Liver (tissue), 3 donors: ENCODE data around the gene CCL22.

Source experiments
- EGR1 ChIP-seq, 2 donors: IDR thresholded peaks; 2 replicates each; pipeline ENCODE4 v1.6.1; 2016 to 2018; ENCODE audit warnings: antibody characterized with exemption in 2 of 2, low read depth in 2 of 2
- FOXA1 ChIP-seq: IDR thresholded peaks from 2 replicates; pipeline ENCODE4 v1.6.1; 2016; ENCODE audit warnings: antibody characterized with exemption
- GABPA ChIP-seq, 2 donors: IDR thresholded peaks in 1 of 2; conservative IDR thresholded peaks in 1 of 2; 2 replicates each; pipeline ENCODE4 v1.6.1; 2016; ENCODE audit warnings: antibody characterized with exemption in 2 of 2, mild to moderate bottlenecking in 1 of 2, moderate library complexity in 1 of 2
- HNF4G ChIP-seq: IDR thresholded peaks from 2 replicates; pipeline ENCODE4 v1.6.1; 2016; ENCODE audit warnings: antibody characterized with exemption
- JUND ChIP-seq, 2 donors: IDR thresholded peaks; 2 replicates each; pipeline ENCODE4 v1.6.1; 2016; ENCODE audit warnings: antibody characterized with exemption in 2 of 2
- RAD21 ChIP-seq, 2 donors: IDR thresholded peaks; 2 replicates each; pipeline ENCODE4 v1.6.1; 2016; ENCODE audit warnings: antibody characterized with exemption in 2 of 2, mild to moderate bottlenecking in 2 of 2
- RXRA ChIP-seq, 2 donors: IDR thresholded peaks; 2 replicates each; pipeline ENCODE4 v1.6.1; 2017 to 2018; ENCODE audit warnings: antibody characterized with exemption in 2 of 2, mild to moderate bottlenecking in 1 of 2
- TAF1 ChIP-seq: conservative IDR thresholded peaks from 2 replicates; pipeline ENCODE4 v1.6.1; 2016; ENCODE audit warnings: antibody characterized with exemption, mild to moderate bottlenecking
- YY1 ChIP-seq: IDR thresholded peaks from 2 replicates; pipeline ENCODE4 v1.6.1; 2016; ENCODE audit warnings: antibody characterized with exemption, mild to moderate bottlenecking
- TF ChIP-seq, protein P1 (sequence below): IDR thresholded peaks from 2 replicates; pipeline ENCODE4 v1.6.1; 2016; ENCODE audit warnings: antibody characterized with exemption
- TF ChIP-seq, protein P2 (sequence below): fragments of 150-350 bp; IDR thresholded peaks from 2 replicates; pipeline ENCODE4 v1.5.1; 2017; ENCODE audit warnings: improper control_type of control experiment, low read depth, low read length; ENCODE audit not compliant: missing input control
- TF ChIP-seq, protein P3 (sequence below): IDR thresholded peaks from 2 replicates; pipeline ENCODE4 v1.6.1; 2016; ENCODE audit warnings: antibody characterized with exemption
- donor health status: healthy.
- donor health status: healthy.

DNA sequence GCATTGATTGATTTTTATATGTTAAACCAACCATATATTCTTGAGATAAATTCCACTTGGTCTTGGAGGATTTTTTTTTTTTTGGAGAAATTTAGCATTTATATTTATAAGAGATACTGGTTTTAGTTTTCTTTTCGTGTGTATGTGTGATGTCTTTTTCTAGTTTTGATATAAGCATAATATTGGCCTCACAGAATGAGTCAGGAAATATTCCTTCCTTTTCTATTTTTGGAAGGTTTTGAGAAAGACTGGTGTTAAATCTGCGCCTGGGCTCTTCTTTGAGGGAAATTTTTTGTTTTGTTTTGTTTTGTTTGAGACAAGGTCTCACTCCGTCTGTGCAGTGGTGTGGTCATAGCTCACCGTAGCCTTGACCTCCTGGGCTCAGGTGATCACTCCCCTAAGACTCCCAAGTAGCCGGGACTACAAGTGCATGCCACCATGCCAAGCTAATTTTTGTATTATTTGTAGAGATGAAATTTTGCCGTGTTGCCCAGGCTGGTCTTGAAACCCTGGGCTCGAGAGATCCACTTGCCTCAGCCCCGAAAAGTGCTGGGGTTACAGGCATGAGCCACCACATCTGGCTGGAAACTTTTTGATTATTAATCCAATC is 28.8 kb upstream of the CCL22 start:
- TF ChIP-seq, protein P1, sequence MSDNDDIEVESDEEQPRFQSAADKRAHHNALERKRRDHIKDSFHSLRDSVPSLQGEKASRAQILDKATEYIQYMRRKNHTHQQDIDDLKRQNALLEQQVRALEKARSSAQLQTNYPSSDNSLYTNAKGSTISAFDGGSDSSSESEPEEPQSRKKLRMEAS: no peak
- TF ChIP-seq, protein P2, sequence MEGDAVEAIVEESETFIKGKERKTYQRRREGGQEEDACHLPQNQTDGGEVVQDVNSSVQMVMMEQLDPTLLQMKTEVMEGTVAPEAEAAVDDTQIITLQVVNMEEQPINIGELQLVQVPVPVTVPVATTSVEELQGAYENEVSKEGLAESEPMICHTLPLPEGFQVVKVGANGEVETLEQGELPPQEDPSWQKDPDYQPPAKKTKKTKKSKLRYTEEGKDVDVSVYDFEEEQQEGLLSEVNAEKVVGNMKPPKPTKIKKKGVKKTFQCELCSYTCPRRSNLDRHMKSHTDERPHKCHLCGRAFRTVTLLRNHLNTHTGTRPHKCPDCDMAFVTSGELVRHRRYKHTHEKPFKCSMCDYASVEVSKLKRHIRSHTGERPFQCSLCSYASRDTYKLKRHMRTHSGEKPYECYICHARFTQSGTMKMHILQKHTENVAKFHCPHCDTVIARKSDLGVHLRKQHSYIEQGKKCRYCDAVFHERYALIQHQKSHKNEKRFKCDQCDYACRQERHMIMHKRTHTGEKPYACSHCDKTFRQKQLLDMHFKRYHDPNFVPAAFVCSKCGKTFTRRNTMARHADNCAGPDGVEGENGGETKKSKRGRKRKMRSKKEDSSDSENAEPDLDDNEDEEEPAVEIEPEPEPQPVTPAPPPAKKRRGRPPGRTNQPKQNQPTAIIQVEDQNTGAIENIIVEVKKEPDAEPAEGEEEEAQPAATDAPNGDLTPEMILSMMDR: no peak
- TF ChIP-seq EGR1 (IDR thresholded peaks at IDR 0.05; ENCODE audit: low read depth in 2 of 2): no peak
- no peak for TF ChIP-seq TAF1
- TF ChIP-seq GABPA (IDR thresholded peaks at IDR 0.05 in 1 of 2, conservative IDR thresholded peaks at IDR 0.05 in 1 of 2): no peak
- TF ChIP-seq HNF4G: no peak
- TF ChIP-seq YY1: no peak
- TF ChIP-seq RAD21 (IDR thresholded peaks at IDR 0.05): no peak
- TF ChIP-seq, protein P3, sequence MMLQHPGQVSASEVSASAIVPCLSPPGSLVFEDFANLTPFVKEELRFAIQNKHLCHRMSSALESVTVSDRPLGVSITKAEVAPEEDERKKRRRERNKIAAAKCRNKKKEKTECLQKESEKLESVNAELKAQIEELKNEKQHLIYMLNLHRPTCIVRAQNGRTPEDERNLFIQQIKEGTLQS: no peak
- TF ChIP-seq FOXA1: no peak
- TF ChIP-seq JUND (IDR thresholded peaks at IDR 0.05): no peak
- no peak for TF ChIP-seq RXRA (IDR thresholded peaks at IDR 0.05)
